ENCODE data around the gene ZFPM1. TPM values are rescaled to one million over a fixed set of nuclear protein-coding genes. Genes with fewer than 3 reads are reported as not detected.

ZFPM1 gene
- total and polyA plus RNA-seq, 7 experiments from 2014 or later = 0.15 to 28.1 (median 13.5) TPM

GRCh38 chr16:88541831-88542616 is 88.9 kb downstream of the ZFPM1 start:
- Histone ChIP-seq H3K27ac (ENCODE audit: low read depth, low read length) (no peak overlapping the region), H3K4me3 (ENCODE audit: low read length) (no peak overlapping the region), H3K36me3 (ENCODE audit: control insufficient read depth in 2 of 3, insufficient read depth in 3 of 3, low read length in 3 of 3) (no peaks in the 10 kb centered on the region), H3K4me1 (ENCODE audit: control insufficient read depth in 2 of 2, insufficient read depth in 2 of 2, low read length in 2 of 2) (no peaks in the 10 kb centered on the region), H3K27me3 (ENCODE audit: control insufficient read depth in 2 of 2, insufficient read depth in 2 of 2, low read length in 2 of 2) (no peaks in the 10 kb centered on the region), H3K9me3 (ENCODE audit: control insufficient read depth in 2 of 3, low read length in 3 of 3) (peaks cover 0 to 20% (median 0%) of the 10 kb centered on the region in 3 experiments)
- Mint-ChIP-seq H3K27ac (peak overlapping the region in 1 of 9 donors; percentile 56), H3K9me3 (peaks cover 5 to 21% (median 9%) of the 10 kb centered on the region in 11 donors), H3K4me3 (peak overlapping the region in 1 of 10 donors; percentile 51), H3K27me3 (peaks cover 0 to 31% (median 15%) of the 10 kb centered on the region in 5 donors), H3K36me3 (peaks cover 6 to 7% (median 6%) of the 10 kb centered on the region in 5 donors), H3K4me1 (peaks cover 0 to 7% (median 0%) of the 10 kb centered on the region in 7 donors)
- no peak for DNase-seq
- no peak for ATAC-seq
- POLR2A ChIA-PET = no interaction called here
- CTCF ChIA-PET = no interaction called here
- intact Hi-C loops (cut with micrococcal nuclease) = no loop called here

DNA sequence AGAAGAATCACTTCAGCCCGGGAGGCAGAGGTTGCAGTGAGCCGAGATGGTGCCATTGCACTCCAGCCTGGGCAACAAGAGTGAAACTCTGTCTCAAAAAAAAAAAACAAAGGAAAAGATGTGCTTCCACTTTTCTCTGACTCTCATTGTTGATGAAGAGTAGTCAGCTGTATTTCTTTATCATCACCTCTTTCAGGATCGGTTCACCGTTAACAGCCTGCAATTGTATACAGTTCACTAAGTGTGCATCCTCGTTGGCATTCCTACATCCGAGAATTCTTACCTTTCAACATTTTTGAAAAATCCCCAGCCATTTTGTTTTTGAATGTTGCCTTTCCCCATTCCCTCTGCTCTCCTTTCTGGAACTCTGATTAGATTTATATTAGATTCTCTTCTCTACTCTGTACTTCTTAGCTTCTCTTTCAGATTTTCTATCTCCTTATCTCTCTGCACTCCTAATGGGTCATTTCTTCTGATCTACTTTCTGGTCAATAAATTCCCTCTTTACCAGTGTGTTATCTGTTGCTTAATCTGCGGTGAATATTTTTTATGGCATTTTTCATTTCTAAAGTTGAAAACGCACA is 90.2 kb downstream of the ZFPM1 start:
- peaks cover 0 to 7% (median 0%) of the 10 kb centered on the region in 7 donors for H3K4me1 Mint-ChIP-seq
- no peak overlapping the region for H3K27ac Mint-ChIP-seq
- DNase-seq = no peak
- Histone ChIP-seq H3K36me3 (ENCODE audit: control insufficient read depth in 2 of 3, insufficient read depth in 3 of 3, low read length in 3 of 3) (no peaks in the 10 kb centered on the region), H3K27ac (ENCODE audit: low read depth, low read length) (no peak overlapping the region), H3K4me3 (ENCODE audit: low read length) (no peak overlapping the region), H3K4me1 (ENCODE audit: control insufficient read depth in 2 of 2, insufficient read depth in 2 of 2, low read length in 2 of 2) (no peaks in the 10 kb centered on the region), H3K9me3 (ENCODE audit: control insufficient read depth in 2 of 3, low read length in 3 of 3) (peaks cover 0 to 20% (median 0%) of the 10 kb centered on the region in 3 experiments), H3K27me3 (ENCODE audit: control insufficient read depth in 2 of 2, insufficient read depth in 2 of 2, low read length in 2 of 2) (no peaks in the 10 kb centered on the region)
- H3K36me3 Mint-ChIP-seq = peaks cover 6 to 7% (median 6%) of the 10 kb centered on the region in 5 donors
- ChIA-PET POLR2A (no interaction called here), CTCF (no interaction called here)
- H3K27me3 Mint-ChIP-seq = peaks cover 0 to 33% (median 12%) of the 10 kb centered on the region in 5 donors
- no peak for ATAC-seq
- H3K9me3 Mint-ChIP-seq = peaks cover 5 to 21% (median 9%) of the 10 kb centered on the region in 11 donors
- H3K4me3 Mint-ChIP-seq = no peak overlapping the region
- intact Hi-C loops (cut with micrococcal nuclease) = no loop called here

DNA sequence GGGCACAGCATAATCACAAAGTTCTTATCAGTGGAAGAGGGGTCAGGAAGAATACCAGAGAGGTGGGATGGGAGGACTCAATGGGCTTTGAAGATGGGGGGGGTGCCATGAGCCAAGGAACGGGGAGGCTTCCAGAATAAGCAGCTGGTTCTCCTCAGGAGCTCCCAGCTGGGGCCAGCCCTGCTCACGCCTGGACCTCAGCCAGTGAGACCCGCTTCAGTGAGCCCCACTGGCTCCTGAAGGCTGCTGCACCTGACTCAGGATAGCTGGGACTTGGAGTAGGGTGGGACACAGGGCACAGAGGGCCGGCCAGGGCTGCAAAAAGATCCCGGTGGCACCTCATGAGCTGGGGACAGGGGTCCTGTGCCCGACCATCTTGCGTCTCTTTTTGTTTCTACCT is 92.7 kb downstream of the ZFPM1 start:
- Histone ChIP-seq H3K4me1 (ENCODE audit: control insufficient read depth in 2 of 2, insufficient read depth in 2 of 2, low read length in 2 of 2) (peaks cover 7 to 10% of the 10 kb centered on the region in 2 donors), H3K4me3 (ENCODE audit: low read length) (no peak overlapping the region), H3K27ac (ENCODE audit: low read depth, low read length) (no peak overlapping the region), H3K27me3 (ENCODE audit: control insufficient read depth in 2 of 2, insufficient read depth in 2 of 2, low read length in 2 of 2) (no peaks in the 10 kb centered on the region), H3K9me3 (ENCODE audit: control insufficient read depth in 2 of 3, low read length in 3 of 3) (peaks cover 0 to 20% (median 0%) of the 10 kb centered on the region in 3 experiments), H3K36me3 (ENCODE audit: control insufficient read depth in 2 of 3, insufficient read depth in 3 of 3, low read length in 3 of 3) (no peaks in the 10 kb centered on the region)
- Mint-ChIP-seq H3K9me3 (peaks cover 5 to 21% (median 9%) of the 10 kb centered on the region in 11 donors), H3K4me1 (peaks cover 0 to 17% (median 7%) of the 10 kb centered on the region in 7 donors), H3K27me3 (peaks cover 0 to 41% (median 17%) of the 10 kb centered on the region in 5 donors), H3K27ac (no peak overlapping the region), H3K36me3 (peaks cover 6 to 7% (median 6%) of the 10 kb centered on the region in 5 donors), H3K4me3 (no peak overlapping the region)
- ATAC-seq (no peak), DNase-seq (no peak)
- POLR2A ChIA-PET = no interaction called here
- intact Hi-C loops (cut with micrococcal nuclease) = no loop called here
- CTCF ChIA-PET = no interaction called here

- Histone ChIP-seq H3K4me3 (ENCODE audit: low read length) (no peak overlapping the region), H3K9me3 (ENCODE audit: control insufficient read depth in 2 of 3, low read length in 3 of 3) (peaks cover 0 to 12% (median 0%) of the 10 kb centered on the region in 3 experiments), H3K4me1 (ENCODE audit: control insufficient read depth in 2 of 2, insufficient read depth in 2 of 2, low read length in 2 of 2) (peaks cover 7 to 10% of the 10 kb centered on the region in 2 donors), H3K27ac (ENCODE audit: low read depth, low read length) (no peak overlapping the region), H3K36me3 (ENCODE audit: control insufficient read depth in 2 of 3, insufficient read depth in 3 of 3, low read length in 3 of 3) (no peaks in the 10 kb centered on the region), H3K27me3 (ENCODE audit: control insufficient read depth in 2 of 2, insufficient read depth in 2 of 2, low read length in 2 of 2) (no peaks in the 10 kb centered on the region)
- H3K4me3 Mint-ChIP-seq = no peak overlapping the region
- intact Hi-C loops (cut with micrococcal nuclease) = no loop called here
- no peak overlapping the region for H3K27ac Mint-ChIP-seq
- ChIA-PET CTCF (no interaction called here), POLR2A (interaction anchor here (2.4 kb wide), 1 partner anchor 13 kb away, joined by 7 read pairs; no protein-coding TSS in a partner anchor)
- ATAC-seq = no peak
- H3K4me1 Mint-ChIP-seq = peaks cover 0 to 21% (median 7%) of the 10 kb centered on the region in 7 donors
- no peak for DNase-seq
- peaks cover 4 to 5% (median 5%) of the 10 kb centered on the region in 5 donors for H3K36me3 Mint-ChIP-seq
- H3K9me3 Mint-ChIP-seq = peaks cover 4 to 11% (median 5%) of the 10 kb centered on the region in 11 donors
- H3K27me3 Mint-ChIP-seq = peaks cover 0 to 28% (median 21%) of the 10 kb centered on the region in 5 donors
Observed at GRCh38 chr16:88548131-88548874, 95.2 kb downstream of the ZFPM1 start.

GRCh38 chr16:88548985-88549384 is 95.9 kb downstream of the ZFPM1 start:
- H3K9me3 Mint-ChIP-seq = peaks cover 0 to 4% (median 0%) of the 10 kb centered on the region in 11 donors
- Histone ChIP-seq H3K27me3 (ENCODE audit: control insufficient read depth in 2 of 2, insufficient read depth in 2 of 2, low read length in 2 of 2) (no peaks in the 10 kb centered on the region), H3K36me3 (ENCODE audit: control insufficient read depth in 2 of 3, insufficient read depth in 3 of 3, low read length in 3 of 3) (no peaks in the 10 kb centered on the region), H3K4me1 (ENCODE audit: control insufficient read depth in 2 of 2, insufficient read depth in 2 of 2, low read length in 2 of 2) (peaks cover 7 to 10% of the 10 kb centered on the region in 2 donors), H3K27ac (ENCODE audit: low read depth, low read length) (no peak overlapping the region), H3K9me3 (ENCODE audit: control insufficient read depth in 2 of 3, low read length in 3 of 3) (peaks cover 0 to 5% (median 0%) of the 10 kb centered on the region in 3 experiments), H3K4me3 (ENCODE audit: low read length) (no peak overlapping the region)
- peak overlapping the region in 1 of 9 donors; percentile 88 for H3K27ac Mint-ChIP-seq
- POLR2A ChIA-PET = interaction anchor here (1.1 to 2.4 kb wide), 2 partner anchors 12 to 94 kb away, joined by 3 to 7 read pairs; no protein-coding TSS in a partner anchor
- no peak overlapping the region for H3K4me3 Mint-ChIP-seq
- peaks cover 0 to 21% (median 7%) of the 10 kb centered on the region in 7 donors for H3K4me1 Mint-ChIP-seq
- ATAC-seq (no peak), DNase-seq (no peak)
- CTCF ChIA-PET = interaction anchor here (1.3 kb wide), 1 partner anchor 10 kb away, joined by 3 read pairs; no protein-coding TSS in a partner anchor
- intact Hi-C loops (cut with micrococcal nuclease) = no loop called here
- H3K36me3 Mint-ChIP-seq = no peaks in the 10 kb centered on the region
- H3K27me3 Mint-ChIP-seq = peaks cover 0 to 28% (median 18%) of the 10 kb centered on the region in 5 donors

GRCh38 chr16:88549671-88550245 is 96.7 kb downstream of the ZFPM1 start:
- Mint-ChIP-seq H3K4me1 (peaks cover 0 to 21% (median 7%) of the 10 kb centered on the region in 7 donors), H3K27me3 (peaks cover 0 to 28% (median 18%) of the 10 kb centered on the region in 5 donors), H3K4me3 (peak overlapping the region in 3 of 10 donors; percentile 25 to 80 (median 47)), H3K9me3 (peaks cover 0 to 1% (median 0%) of the 10 kb centered on the region in 11 donors), H3K36me3 (no peaks in the 10 kb centered on the region), H3K27ac (peak overlapping the region in 2 of 9 donors; percentile 85 to 88)
- CTCF ChIA-PET = interaction anchor here (1.3 kb wide), 1 partner anchor 9 kb away, joined by 3 read pairs; no protein-coding TSS in a partner anchor
- Histone ChIP-seq H3K4me1 (ENCODE audit: control insufficient read depth in 2 of 2, insufficient read depth in 2 of 2, low read length in 2 of 2) (peaks cover 7 to 10% of the 10 kb centered on the region in 2 donors), H3K4me3 (ENCODE audit: low read length) (no peak overlapping the region), H3K36me3 (ENCODE audit: control insufficient read depth in 2 of 3, insufficient read depth in 3 of 3, low read length in 3 of 3) (no peaks in the 10 kb centered on the region), H3K27ac (ENCODE audit: low read depth, low read length) (no peak overlapping the region), H3K27me3 (ENCODE audit: control insufficient read depth in 2 of 2, insufficient read depth in 2 of 2, low read length in 2 of 2) (no peaks in the 10 kb centered on the region), H3K9me3 (ENCODE audit: control insufficient read depth in 2 of 3, low read length in 3 of 3) (no peaks in the 10 kb centered on the region)
- no peak for DNase-seq
- ATAC-seq = peak; percentile 12
- POLR2A ChIA-PET = interaction anchor here (1.1 to 2.4 kb wide), 2 partner anchors 11 to 95 kb away, joined by 3 to 7 read pairs; no protein-coding TSS in a partner anchor
- intact Hi-C loops (cut with micrococcal nuclease) = no loop called here

Measured in naive thymus-derived CD4-positive, alpha-beta T cell (primary cell).